Esophagus muscularis mucosa (tissue), 3 donors: ENCODE results near the gene KLHDC7A.

ENCODE experiments used
- POLR2A ChIP-seq: fragments of 450-650 bp; IDR thresholded peaks from one replicate; pipeline ENCODE4 v1.6.1; 2017; ENCODE audit warnings: antibody characterized with exemption, moderate library complexity, mild to moderate bottlenecking, low read depth
- TF ChIP-seq, protein P1 (sequence below), 3 experiments: fragments of 200-600 bp in 2 of 3; fragments of 450-650 bp in 1 of 3; sonication (generic) in 2 of 3; IDR thresholded peaks; one replicate each; pipeline ENCODE4 v1.5.1; 2017 to 2019; ENCODE audit warnings: antibody characterized with exemption in 3 of 3, mild to moderate bottlenecking in 2 of 3, moderate library complexity in 1 of 3

DNA sequence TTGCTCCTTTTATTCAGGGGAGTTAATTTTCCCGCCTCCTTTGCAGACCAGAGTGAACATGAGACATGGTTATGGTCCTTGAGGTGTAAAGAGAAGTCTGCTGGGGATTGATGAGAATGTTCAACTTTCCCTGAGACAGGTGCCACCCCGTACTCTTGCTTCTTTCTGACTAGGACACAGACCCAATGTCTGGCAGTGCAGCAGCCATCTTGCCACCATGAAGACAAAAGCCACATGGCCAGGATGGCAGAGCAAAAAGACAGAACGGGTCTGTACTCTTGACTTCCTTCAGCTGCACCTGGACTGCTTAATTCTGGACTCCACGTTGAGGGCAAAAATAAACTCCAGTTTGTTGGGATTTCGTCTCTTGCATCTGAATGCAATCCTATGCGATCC, 54.1 kb downstream of the KLHDC7A start:
- TF ChIP-seq, protein P1, sequence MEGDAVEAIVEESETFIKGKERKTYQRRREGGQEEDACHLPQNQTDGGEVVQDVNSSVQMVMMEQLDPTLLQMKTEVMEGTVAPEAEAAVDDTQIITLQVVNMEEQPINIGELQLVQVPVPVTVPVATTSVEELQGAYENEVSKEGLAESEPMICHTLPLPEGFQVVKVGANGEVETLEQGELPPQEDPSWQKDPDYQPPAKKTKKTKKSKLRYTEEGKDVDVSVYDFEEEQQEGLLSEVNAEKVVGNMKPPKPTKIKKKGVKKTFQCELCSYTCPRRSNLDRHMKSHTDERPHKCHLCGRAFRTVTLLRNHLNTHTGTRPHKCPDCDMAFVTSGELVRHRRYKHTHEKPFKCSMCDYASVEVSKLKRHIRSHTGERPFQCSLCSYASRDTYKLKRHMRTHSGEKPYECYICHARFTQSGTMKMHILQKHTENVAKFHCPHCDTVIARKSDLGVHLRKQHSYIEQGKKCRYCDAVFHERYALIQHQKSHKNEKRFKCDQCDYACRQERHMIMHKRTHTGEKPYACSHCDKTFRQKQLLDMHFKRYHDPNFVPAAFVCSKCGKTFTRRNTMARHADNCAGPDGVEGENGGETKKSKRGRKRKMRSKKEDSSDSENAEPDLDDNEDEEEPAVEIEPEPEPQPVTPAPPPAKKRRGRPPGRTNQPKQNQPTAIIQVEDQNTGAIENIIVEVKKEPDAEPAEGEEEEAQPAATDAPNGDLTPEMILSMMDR (IDR thresholded peaks at IDR 0.05) = no peak
- TF ChIP-seq POLR2A = no peak
